Right renal pelvis (tissue), 4 donors: Measurements from ENCODE around the gene UMODL1. TPM values are rescaled to one million over a fixed set of nuclear protein-coding genes. Genes with fewer than 3 reads are reported as not detected.

Source experiments
- DNase-seq, 4 donors: peaks; one replicate each; pipeline ENCODE4 v3.0.0-alpha.2; 2013; ENCODE audit warnings: low read depth in 4 of 4, low spot score in 3 of 4, missing footprints in 1 of 4
- polyA plus RNA-seq, 4 donors: library from polyadenylated mRNA; unstranded; fragments of 120-200 nt; gene quantifications; one replicate each; pipeline ENCODE4 v1.2.1, GENCODE V29; 2013; ENCODE audit not compliant: insufficient read length in 4 of 4

UMODL1 gene, protein sequence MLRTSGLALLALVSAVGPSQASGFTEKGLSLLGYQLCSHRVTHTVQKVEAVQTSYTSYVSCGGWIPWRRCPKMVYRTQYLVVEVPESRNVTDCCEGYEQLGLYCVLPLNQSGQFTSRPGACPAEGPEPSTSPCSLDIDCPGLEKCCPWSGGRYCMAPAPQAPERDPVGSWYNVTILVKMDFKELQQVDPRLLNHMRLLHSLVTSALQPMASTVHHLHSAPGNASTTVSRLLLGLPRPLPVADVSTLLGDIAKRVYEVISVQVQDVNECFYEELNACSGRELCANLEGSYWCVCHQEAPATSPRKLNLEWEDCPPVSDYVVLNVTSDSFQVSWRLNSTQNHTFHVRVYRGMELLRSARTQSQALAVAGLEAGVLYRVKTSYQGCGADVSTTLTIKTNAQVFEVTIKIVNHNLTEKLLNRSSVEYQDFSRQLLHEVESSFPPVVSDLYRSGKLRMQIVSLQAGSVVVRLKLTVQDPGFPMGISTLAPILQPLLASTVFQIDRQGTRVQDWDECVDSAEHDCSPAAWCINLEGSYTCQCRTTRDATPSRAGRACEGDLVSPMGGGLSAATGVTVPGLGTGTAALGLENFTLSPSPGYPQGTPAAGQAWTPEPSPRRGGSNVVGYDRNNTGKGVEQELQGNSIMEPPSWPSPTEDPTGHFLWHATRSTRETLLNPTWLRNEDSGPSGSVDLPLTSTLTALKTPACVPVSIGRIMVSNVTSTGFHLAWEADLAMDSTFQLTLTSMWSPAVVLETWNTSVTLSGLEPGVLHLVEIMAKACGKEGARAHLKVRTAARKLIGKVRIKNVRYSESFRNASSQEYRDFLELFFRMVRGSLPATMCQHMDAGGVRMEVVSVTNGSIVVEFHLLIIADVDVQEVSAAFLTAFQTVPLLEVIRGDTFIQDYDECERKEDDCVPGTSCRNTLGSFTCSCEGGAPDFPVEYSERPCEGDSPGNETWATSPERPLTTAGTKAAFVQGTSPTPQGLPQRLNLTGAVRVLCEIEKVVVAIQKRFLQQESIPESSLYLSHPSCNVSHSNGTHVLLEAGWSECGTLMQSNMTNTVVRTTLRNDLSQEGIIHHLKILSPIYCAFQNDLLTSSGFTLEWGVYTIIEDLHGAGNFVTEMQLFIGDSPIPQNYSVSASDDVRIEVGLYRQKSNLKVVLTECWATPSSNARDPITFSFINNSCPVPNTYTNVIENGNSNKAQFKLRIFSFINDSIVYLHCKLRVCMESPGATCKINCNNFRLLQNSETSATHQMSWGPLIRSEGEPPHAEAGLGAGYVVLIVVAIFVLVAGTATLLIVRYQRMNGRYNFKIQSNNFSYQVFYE
- under 1 TPM; 0.06 to 0.20 (median 0.11) TPM for polyA plus RNA-seq

DNA sequence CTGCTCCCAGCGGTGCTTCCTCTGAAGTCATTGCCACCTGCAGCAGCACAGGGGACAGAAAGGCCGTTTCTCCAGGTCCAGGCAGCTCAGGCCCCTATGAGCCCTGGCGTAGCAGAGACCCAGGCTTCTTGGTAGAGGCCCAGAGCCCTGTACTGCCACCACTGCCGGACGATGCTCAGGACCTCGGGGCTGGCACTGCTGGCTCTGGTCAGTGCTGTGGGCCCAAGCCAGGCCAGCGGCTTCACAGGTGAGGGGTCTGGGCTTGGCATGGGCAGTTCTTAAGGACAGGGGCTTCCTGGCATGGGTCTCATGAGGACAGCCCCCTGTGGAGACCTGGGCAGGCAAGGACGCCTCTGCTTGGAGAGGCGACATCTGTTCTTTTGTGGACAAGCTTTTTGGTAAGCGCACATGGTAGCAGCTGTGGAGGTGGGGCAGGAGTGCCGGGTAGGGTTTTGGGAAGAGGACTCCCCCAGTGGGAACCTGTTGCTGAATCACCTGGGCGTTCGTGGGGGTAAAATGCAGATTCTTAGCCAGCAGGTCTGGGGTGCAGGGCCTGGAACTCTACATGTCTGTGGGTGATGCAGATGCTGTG lies at the start of gene UMODL1:
UMODL1 (plus strand) TSS at position 172 of the 592 bp plus-strand sequence; CDS start at position 172, 0 bp downstream.
- no peak for DNase-seq

DNA sequence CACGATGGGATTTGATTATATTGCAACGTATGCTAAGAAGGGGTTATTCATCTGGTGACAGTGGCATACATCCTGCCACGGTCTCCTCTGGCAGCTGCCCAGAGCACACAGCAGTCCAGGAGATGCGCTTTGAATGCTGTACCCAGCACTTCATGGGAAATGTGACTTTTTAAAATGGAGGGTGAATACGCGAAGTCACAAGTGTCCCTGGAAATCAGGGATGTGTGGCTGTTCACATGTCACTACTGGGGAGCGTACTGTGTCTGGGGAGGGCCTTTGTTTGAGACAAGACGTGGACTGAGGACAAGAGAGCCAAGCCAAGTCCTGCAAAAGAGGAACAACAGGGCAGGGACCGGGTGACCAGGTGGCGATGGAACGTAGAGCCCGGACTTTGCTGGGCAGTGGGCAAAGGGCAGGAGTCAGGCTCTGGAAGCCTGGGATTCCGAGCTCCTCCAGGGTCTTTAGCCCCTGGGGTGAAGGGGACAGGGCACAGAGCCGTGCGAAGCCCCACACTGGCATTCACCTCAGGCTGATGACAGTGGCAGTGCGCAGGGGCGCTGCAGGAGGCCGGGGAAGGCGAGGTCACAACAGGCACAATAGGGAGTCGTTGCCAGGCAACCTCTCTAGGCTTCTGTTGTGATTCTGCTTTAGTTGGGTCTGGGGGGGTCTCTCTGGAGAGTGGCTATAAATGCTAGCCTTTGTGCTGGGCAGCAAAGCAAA lies 49.6 kb upstream of the UMODL1 start:
- no peak for DNase-seq

DNA sequence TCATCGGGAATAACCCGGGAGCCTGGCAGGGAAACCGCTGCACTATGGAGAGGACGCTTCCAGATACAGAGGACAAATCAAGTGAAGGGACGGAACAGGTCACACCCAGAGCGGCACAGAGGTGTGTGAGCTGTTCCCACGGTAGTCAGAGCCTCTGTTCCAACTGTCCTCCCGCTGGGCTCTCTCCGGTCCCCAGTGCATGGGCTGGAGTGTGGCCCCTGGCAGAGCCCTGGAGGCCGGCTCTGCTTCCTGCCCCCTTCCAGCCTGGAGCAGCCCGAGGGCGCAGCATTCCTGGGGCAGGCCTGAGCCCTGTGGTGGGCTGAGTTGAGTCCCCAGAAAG lies 49.1 kb upstream of the UMODL1 start:
- DNase-seq, result no peak

DNA sequence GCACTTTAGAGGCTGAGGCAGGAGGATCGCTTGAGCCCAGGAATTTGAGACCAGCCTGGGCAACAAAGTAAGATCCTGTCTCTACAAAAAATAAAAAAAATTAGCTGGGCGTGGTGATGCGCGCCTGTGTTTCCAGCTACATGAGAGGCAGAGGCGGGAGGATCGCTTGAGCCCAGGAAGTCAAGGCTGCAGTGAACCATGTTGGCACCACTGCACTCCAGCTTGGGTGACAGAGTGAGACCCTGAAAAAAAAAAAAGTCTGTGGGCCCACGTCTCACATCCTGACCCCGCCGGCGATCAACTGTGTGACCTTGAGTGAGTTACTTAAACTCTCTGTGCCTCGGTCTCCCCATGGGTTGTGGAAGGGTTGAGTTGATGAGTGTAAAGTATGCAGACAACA lies 48.2 kb upstream of the UMODL1 start:
- no peak for DNase-seq

DNA sequence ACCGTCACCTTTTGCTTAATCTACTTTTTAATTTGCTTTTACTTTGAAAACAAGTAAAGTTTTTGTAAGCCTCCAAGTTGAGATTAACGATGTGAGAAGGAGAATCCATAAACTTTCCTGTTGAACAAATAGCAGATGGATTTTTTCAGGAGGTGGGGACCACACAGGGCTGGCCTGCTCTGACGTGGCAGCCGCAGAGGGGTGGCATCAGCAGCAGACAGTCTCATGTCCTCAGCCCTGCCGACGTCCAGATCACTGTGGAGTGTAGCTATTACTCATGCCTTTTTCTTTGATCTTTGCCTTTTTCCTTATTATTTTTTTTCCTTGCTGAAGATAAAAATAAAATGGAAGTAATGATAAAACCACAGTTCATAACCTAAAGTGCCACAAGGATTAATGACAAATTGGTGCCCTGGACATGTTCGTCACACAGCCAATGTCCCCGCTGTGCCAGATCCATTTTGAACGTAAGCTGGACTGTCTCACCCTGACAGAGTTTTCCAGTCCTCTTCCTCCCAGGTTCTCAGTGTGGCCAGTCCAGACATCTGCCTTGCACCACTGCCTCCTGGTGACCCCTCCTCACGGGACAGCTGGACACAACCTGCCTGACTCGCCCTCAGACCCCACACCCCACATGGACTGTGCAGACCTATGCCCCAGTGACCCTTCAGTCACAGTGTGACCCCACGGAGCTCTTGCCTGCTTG lies 45.6 kb upstream of the UMODL1 start:
- DNase-seq, result no peak

DNA sequence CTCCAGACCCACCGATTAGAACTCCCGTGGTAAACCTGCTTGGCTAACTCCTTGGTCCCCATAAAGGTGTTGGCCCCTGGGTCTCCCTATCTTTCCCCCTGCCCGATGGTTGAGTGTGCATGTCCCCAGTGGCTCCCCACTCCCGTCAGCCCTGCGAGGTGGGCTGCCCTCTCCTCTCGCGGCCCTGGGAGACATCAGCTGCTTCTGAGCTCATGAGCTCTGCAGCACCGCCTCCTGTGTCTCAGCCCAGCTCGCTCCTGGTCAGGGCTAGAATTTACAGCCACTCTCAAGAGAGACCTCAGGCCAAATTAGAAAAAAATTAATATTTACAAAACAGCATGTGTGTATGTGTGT lies 45.1 kb upstream of the UMODL1 start:
- no peak for DNase-seq

DNA sequence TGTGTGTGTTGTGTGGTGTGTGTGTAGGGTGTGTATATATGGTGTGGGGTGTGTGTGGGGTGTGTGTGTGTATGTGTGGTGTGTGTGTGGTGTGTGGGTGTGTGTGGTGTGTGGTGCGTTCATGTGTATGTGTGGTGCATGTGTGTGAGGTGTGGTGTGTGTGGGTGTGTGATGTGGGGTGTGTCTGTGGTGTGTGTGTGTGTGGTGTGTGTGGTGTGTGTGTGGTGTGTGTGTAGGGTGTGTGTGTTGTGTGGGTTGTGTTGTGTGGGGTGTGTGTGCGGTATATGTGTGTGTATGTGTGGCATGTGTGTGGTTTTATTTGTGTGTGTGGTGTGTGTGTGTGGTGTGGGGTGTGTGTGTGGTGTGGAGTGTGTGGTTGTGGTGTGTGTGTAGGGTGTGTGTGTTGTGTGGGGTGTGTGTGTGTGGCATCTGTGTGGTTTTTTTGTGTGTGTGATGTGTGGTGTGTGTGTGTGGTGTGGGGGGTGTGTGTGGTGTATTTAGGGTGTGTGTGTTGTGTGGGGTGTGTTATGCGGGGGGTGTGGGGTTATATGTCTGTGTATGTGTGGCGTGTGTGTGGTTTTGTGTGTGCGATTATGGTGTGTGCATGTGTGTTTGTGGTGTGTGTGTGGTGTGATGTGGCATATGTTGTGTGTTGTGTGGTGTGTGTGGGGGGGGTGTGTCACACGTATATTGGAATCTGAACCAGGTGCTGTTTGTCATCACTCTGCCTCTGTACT lies 43.9 kb upstream of the UMODL1 start:
- DNase-seq, result no peak

DNA sequence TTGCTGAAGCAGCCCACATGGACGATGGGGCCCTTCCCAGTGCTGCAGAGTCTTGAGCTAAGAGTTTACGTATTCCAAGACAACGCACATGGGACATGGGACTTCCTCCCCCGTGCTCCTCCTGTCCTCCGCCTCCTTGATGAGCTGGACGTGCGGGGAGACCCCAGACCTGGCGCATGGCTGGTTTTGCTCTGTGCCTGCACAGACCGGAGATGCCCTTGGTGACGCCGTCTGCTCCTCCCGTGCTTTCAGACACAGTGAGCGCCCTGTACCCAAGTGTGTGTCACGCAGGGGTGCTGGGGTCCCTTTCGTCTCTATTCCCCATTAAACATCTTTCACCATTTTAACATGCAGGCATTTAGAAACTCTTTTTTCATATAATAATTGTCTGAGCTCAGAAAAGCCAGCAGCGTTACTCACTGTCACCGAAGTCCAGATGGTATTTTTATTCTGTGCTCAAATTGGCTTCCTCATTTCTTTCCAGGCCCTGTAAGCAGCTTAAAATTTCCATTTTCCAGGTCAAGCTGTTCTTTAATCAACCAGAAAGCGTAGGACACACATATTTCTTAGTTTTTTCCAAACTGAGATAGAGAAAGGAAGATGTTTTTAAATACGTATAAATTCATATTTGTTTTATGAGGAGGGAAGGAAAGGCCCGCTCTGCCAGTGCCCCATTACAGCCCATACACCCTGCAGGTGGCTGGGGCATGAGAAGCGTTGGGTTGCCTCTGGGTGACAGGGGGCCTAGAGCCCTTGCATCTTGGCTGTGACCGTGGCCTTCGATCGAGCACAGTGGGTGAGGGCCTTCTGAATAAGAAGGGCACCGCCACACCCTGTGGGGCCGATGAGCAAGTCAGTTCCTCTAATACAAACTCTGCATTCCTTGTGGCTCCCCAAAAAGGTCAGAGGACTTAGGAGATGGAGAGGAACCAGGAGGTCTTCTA lies 43.0 kb upstream of the UMODL1 start:
- DNase-seq, result no peak

DNA sequence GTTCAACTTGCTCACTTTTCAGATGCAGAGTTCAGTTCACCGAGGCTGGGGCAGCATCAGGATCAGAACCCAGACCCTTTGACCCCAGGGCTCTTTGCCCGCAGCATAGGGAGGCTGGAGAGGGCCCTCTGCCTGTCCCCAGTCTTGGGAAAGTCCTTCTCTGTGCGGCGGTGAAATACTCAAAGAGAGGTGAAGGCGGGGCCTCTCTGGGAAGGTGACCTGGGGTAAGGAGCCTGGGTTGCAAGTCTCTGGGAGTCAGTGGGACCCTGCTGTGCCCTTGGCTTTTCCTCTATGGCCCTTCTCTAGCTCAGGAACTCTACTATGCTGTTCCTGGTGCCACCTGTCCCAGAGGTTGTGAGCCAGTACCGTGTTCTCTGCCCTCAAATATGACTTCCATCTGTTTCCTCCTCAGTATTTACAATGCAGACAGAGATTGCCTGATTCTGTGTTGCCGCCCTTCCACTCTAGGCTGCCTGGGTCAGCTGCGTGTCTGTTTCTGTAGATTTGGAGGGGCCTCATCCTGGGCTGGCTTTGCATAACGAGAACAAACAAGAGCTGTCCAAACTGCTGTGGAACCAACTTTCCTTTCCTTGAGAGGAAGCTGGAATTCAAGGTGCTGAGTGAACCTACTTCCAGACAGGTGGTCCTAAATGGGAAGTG lies 42.2 kb upstream of the UMODL1 start:
- DNase-seq, result no peak

DNA sequence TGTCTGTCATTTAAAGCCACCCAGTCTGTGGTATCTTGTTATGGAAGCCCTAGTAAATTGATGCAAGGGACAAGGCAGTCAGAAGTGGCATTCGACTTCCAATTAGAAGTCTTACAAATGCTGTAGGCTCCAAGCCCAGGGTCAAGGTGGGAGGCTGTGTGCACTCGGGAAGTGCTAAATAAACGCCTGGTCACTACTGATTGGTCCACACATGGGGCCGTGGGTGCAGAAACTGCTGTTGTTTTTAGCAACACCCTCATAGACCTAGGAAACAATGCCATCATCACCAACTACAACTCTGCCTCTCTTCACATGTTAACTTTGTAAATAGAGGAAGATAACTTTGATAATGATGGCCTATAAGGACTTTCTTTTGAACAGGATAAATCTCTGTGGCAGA lies 40.8 kb upstream of the UMODL1 start:
- no peak for DNase-seq

DNA sequence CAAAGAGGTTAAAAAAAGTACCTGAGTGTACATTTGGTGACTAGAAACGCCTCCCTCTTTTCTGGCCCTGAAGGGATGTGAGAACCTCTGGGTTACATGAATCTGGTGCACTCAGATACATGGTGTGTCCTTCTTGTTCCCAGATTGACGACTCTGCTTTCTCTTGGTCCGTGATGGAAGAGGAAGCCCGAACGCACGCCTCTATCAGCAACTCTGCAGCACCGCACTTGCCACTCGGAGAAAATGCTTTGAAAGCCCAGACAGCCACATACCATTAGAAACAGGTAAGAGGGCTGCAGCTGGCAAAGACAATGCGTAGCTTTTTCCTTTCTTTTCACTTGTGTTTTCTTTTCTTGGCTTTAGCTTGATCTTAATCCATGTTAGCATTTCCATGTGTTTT lies 39.9 kb upstream of the UMODL1 start:
- DNase-seq, result no peak

DNA sequence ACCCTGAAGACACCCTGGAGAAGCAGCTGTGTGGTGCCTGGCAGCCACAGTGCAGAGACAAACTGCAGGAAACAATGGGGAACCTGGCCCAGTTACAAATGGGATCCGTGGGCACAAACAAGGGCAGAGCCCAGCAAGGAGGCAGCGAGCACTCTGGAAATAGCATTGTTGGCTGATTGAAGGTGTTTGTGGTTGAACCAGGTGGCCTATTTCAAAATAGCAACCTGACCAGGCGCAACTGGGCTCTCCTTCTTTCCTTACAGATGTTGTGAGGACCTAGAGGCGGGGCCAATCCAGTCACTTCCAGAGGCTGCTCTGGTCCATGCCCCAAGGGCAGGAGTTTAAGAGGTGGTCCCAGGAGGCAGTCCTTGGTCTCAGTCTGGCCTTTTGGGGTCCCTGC lies 39.3 kb upstream of the UMODL1 start:
- no peak for DNase-seq

DNA sequence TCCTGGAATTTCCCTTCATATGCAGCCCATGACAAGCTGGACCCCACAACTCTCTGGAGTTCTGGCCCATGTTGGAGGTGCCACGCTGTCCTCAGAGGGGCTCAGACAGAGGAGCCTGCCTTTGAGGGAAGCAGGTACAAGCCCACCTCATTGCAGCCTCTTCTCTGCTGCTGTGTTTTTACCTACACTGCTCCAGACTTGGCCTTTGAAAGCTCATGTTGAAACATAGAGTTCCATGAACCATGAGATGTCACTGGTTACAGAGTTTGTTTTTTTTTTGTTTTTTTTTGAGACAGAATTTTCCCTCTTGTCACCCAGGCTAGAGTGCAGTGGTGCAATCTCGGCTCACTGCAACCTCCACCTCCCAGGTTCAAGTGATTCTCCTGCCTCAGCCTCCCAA lies 38.9 kb upstream of the UMODL1 start:
- DNase-seq, result no peak

DNA sequence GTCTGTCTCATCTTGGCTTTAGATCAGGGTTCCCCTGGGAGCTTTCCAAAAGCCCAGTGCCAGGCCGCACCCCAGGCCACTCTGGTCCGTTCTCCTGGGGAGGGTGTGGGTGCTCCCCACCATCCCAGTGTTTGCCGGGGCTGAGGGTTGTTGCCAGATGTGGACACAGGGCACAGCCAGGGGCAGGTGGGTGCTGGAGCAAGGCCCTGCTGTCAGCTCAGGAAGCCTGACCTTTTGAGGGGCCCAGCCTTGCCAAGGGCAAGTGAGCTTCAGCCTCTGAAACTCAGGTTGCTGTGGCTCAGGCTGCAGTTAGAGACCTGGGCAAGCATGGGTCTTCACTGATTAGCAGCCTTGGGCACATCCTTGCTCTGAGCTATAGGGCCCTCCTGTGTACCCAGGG lies 38.1 kb upstream of the UMODL1 start:
- DNase-seq, result no peak

DNA sequence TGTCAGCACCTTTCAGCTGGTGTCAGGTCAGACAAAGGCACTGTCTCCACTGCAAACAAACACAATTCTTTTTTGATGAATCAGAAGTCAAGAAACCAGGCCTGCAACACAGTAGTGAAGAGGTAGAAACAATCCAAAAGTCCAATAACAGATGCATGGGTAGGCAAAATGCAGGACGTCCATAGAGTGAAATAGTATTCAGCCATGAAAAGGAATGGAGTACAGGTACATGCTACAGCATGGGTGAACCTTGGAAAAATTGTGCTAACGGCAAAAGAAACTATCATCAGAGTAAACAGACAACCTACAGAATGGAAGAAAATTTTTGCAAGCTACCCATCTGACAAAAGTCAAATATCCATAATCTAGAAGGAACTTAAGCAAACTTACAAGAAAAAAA lies 34.8 kb upstream of the UMODL1 start:
- no peak for DNase-seq

DNA sequence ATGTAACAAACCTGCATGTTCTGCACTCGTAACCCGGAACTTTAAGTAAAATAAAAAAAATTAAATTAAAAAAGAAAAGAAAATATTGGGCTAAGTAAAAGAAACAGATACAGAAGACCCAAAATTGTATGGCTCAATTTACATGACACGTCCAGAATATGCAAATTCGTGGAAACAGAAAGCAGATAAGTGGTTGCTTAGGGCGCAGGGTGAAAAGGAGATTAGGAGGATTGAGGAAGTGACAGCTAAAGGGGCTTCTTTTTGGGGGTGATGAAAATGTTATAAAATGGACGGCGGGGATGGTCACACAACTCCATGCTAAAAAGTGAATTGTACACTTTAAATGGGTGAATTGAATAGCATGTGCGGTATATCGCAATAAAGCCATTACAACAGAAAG lies 33.6 kb upstream of the UMODL1 start:
- DNase-seq, result no peak

DNA sequence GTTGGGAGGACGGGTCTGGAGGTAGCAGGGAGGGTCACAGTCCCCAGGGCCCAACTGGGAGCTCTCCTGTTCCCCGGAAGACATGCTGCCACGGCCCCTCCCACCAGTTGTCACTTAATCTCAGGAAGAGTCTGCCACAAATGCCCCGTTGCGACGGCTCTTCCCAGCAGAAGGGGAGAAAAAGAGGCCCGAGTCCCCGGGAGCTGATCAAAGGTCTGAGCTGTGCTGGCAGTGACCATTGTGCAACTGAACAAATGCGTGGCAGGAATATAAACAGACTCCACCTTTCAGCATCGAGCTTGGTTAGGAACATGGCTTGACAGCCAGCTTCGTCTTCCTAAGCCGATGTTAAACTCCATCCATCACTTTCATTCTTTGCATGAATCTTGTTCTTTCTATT lies 33.2 kb upstream of the UMODL1 start:
- DNase-seq, result no peak
